Measurements from ENCODE around the gene FAM83D. TPM values are rescaled to one million over a fixed set of nuclear protein-coding genes. Genes with fewer than 3 reads are reported as not detected.

Gene FAM83D
- total and polyA plus RNA-seq, 11 donors: 0.11 to 4.7 (median 0.66) TPM; not detected in 1

GRCh38 chr20:38892091-38892981, 33.9 kb upstream of the FAM83D start:
- Histone ChIP-seq H3K9me3 (no peaks in the 10 kb centered on the region), H3K4me1 (peaks cover 0 to 16% (median 7%) of the 10 kb centered on the region in 12 donors), H3K27ac (peak overlapping the region in 1 of 12 donors; percentile 23), H3K36me3 (peaks cover 0 to 16% (median 0%) of the 10 kb centered on the region in 9 donors), H3K4me3 (no peak overlapping the region), H3K27me3 (peaks cover 0 to 7% (median 0%) of the 10 kb centered on the region in 9 donors)
- no peak for DNase-seq
- intact Hi-C loops (cut with DNase I): loop anchor here (2.0 to 10.0 kb wide), 10 partner anchors 80 to 248 kb away; partner anchors contain the start of gene PPP1R16B (in 5 of the 10)
- ATAC-seq: no peak
- WGBS, 4 donors: 83 to 90% (median 86%) methylated on average over 11 of the region's 11 CpGs
- TF ChIP-seq CTCF (IDR thresholded peaks at IDR 0.05) (no peak), POLR2A (IDR thresholded peaks at IDR 0.05) (no peak)

- intact Hi-C loops (cut with DNase I): loop anchor here (2.0 to 10.0 kb wide), 10 partner anchors 81 to 248 kb away; partner anchors contain the start of gene PPP1R16B (in 5 of the 10)
- no peak for DNase-seq
- 26 to 39% (median 30%) methylated on average over 6 of the region's 6 CpGs for WGBS, 4 donors
Measured at GRCh38 chr20:38893056-38893564, 33.1 kb upstream of the FAM83D start.

GRCh38 chr20:38893565-38894090, 32.6 kb upstream of the FAM83D start:
- Histone ChIP-seq H3K4me3 (peak overlapping the region in 1 of 12 donors; percentile 1), H3K4me1 (peaks cover 0 to 16% (median 7%) of the 10 kb centered on the region in 12 donors), H3K36me3 (peaks cover 0 to 18% (median 4%) of the 10 kb centered on the region in 9 donors), H3K27ac (peak overlapping the region in 1 of 12 donors; percentile 23), H3K27me3 (peaks cover 0 to 7% (median 0%) of the 10 kb centered on the region in 9 donors), H3K9me3 (no peaks in the 10 kb centered on the region)
- WGBS, 4 donors: 5 to 16% (median 10%) methylated on average over 17 to 25 of the region's 25 CpGs
- ATAC-seq: peak; percentile 28 to 89 (median 85)
- intact Hi-C loops (cut with DNase I): loop anchor here (2.0 to 10.0 kb wide), 10 partner anchors 81 to 249 kb away; partner anchors contain the start of gene PPP1R16B (in 5 of the 10)
- TF ChIP-seq CTCF (IDR thresholded peaks at IDR 0.05): peak; percentile 87 to 96 (median 92)
- TF ChIP-seq POLR2A (IDR thresholded peaks at IDR 0.05): no peak
- peak; percentile 45 to 83 (median 60) for DNase-seq

More at GRCh38 chr20:38893056-38893564, 33.1 kb upstream of the FAM83D start:
- Histone ChIP-seq H3K4me3 (no peak overlapping the region), H3K9me3 (no peaks in the 10 kb centered on the region), H3K27me3 (peaks cover 0 to 7% (median 0%) of the 10 kb centered on the region in 9 donors), H3K4me1 (peaks cover 0 to 16% (median 7%) of the 10 kb centered on the region in 12 donors), H3K27ac (peak overlapping the region in 1 of 12 donors; percentile 23), H3K36me3 (peaks cover 0 to 18% (median 3%) of the 10 kb centered on the region in 9 donors)
- TF ChIP-seq POLR2A (IDR thresholded peaks at IDR 0.05) (no peak), CTCF (IDR thresholded peaks at IDR 0.05) (no peak)
- no peak for ATAC-seq

Measured in heart left ventricle (tissue), 16 donors.